CD4-positive, alpha-beta memory T cell (primary cell): Measurements from ENCODE around the gene KCNK7. TPM values are rescaled to one million over a fixed set of nuclear protein-coding genes. Genes with fewer than 3 reads are reported as not detected.
A peak's percentile ranks its signal among the peaks of the same experiment; 100 is the strongest.

ENCODE experiments used
- CTCF ChIA-PET: fragments of 350-600 bp; sonication (Branson Sonifier 250); formaldehyde crosslinking; loops from one replicate; lab custom pipeline; 2021; ENCODE audit warnings: inconsistent platforms; ENCODE audit not compliant: partially characterized antibody; lab: Charles Lee
- POLR2A ChIA-PET: fragments of 350-600 bp; sonication (Branson Sonifier 250); formaldehyde crosslinking; loops from one replicate; lab custom pipeline; 2021; ENCODE audit not compliant: partially characterized antibody; lab: Charles Lee
- DNase-seq, 5 donors: peaks; one replicate each; pipeline versions ENCODE4 v3.0.0 to v3.0.0-alpha.2; 2020 to 2022; ENCODE audit warnings: mixed read lengths in 1 of 5
- H3K27ac ChIP-seq: one replicate; pipeline ENCODE4 v1.7.0; 2013; ENCODE audit warnings: low read depth, low read length
- H3K27me3 ChIP-seq: 2 replicates; pipeline ENCODE4 v1.7.0; 2013; ENCODE audit warnings: mild to moderate bottlenecking, low read length, moderate library complexity; ENCODE audit not compliant: insufficient read depth
- H3K36me3 ChIP-seq: 2 replicates; pipeline ENCODE4 v1.7.0; 2013; ENCODE audit warnings: mild to moderate bottlenecking, low read length, moderate library complexity; ENCODE audit not compliant: insufficient read depth
- H3K4me1 ChIP-seq: 2 replicates; pipeline ENCODE4 v1.7.0; 2013; ENCODE audit warnings: mild to moderate bottlenecking, low read length, moderate library complexity; ENCODE audit not compliant: insufficient read depth
- H3K4me3 ChIP-seq, 2 donors: one replicate each; pipeline ENCODE4 v1.7.0; 2013; ENCODE audit warnings: low read length in 2 of 2, mild to moderate bottlenecking in 1 of 2
- H3K9me3 ChIP-seq, 2 donors: one replicate each; pipeline ENCODE4 v1.7.0; 2013; ENCODE audit warnings: low read length in 2 of 2, control low read depth in 1 of 2; ENCODE audit not compliant: control insufficient read depth in 1 of 2
- H3K27ac Mint-ChIP-seq, 7 donors: one replicate each; pipeline ENCODE4 v1.8.0; 2020 to 2021; ENCODE audit warnings: mixed read lengths in 7 of 7, mild to moderate bottlenecking in 6 of 7, inconsistent platforms in 3 of 7, moderate library complexity in 3 of 7
- H3K27me3 Mint-ChIP-seq, 2 donors: one replicate each; pipeline ENCODE4 v1.8.0; 2020 to 2021; ENCODE audit warnings: mixed read lengths in 2 of 2
- H3K36me3 Mint-ChIP-seq, 2 donors: one replicate each; pipeline ENCODE4 v1.8.0; 2020 to 2021; ENCODE audit warnings: mixed read lengths in 2 of 2, inconsistent platforms in 1 of 2, mild to moderate bottlenecking in 1 of 2
- H3K4me1 Mint-ChIP-seq, 4 donors: one replicate each; pipeline ENCODE4 v1.8.0; 2020 to 2021; ENCODE audit warnings: mixed read lengths in 4 of 4, mild to moderate bottlenecking in 1 of 4
- H3K4me3 Mint-ChIP-seq, 8 donors: one replicate each; pipeline ENCODE4 v1.8.0; 2020 to 2021; ENCODE audit warnings: mixed read lengths in 8 of 8, mild to moderate bottlenecking in 7 of 8, moderate library complexity in 6 of 8, inconsistent platforms in 3 of 8
- H3K9me3 Mint-ChIP-seq, 8 donors: one replicate each; pipeline ENCODE4 v1.8.0; 2020 to 2021; ENCODE audit warnings: mixed read lengths in 8 of 8, mild to moderate bottlenecking in 5 of 8, inconsistent platforms in 3 of 8, moderate library complexity in 1 of 8
- intact Hi-C: fragments of 100-400 bp; cut with micrococcal nuclease; formaldehyde crosslinking; loops from one replicate; pipeline ENCODE4 v1.15.1; 2023
- polyA plus RNA-seq, 2 donors: library from polyadenylated mRNA; unstranded; fragments of 300-500 nt; fragmentation: Illumina TruSeq; gene quantifications; one replicate each; pipeline ENCODE4 v1.2.3, GENCODE V29; 2021
- total RNA-seq, 2 experiments: library from RNA; stranded (reverse); gene quantifications; one replicate each; pipeline ENCODE4 v1.2.3, GENCODE V29; 2021

Gene KCNK7
- total and polyA plus RNA-seq, 4 experiments from 2014 or later: 1.2 to 2.7 (median 1.6) TPM; not detected in 1

- Mint-ChIP-seq H3K4me1 (peaks cover 31 to 88% (median 58%) of the 10 kb centered on the region in 4 donors), H3K9me3 (no peaks in the 10 kb centered on the region), H3K4me3 (peak within 1 kb of the TSS; percentile 91 to 100 (median 98)), H3K27ac (peak within 1 kb of the TSS; percentile 93 to 100 (median 96)), H3K36me3 (peaks cover 0 to 49% of the 10 kb centered on the region in 2 donors), H3K27me3 (peaks cover 0 to 3% of the 10 kb centered on the region in 2 donors)
- POLR2A ChIA-PET: interaction anchor here (0.6 to 17.1 kb wide), 34 partner anchors 11 to 545 kb away, joined by 3 to 403 read pairs (median 5); partner anchors contain the start of genes CCDC85B, CFL1, FOSL1 and LTBP3
- Histone ChIP-seq H3K9me3 (no peaks in the 10 kb centered on the region), H3K4me3 (peak within 1 kb of the TSS; percentile 71 to 89), H3K36me3 (no peaks in the 10 kb centered on the region), H3K4me1 (peaks cover 69% of the 10 kb centered on the region), H3K27me3 (no peaks in the 10 kb centered on the region), H3K27ac (peak within 1 kb of the TSS; percentile 99)
- DNase-seq: peak; percentile 86 to 93 (median 88)
- CTCF ChIA-PET: interaction anchor here (0.6 to 4.8 kb wide), 18 partner anchors 9 to 450 kb away, joined by 3 to 66 read pairs (median 4); partner anchors contain the start of genes MAP3K11, PCNX3 and SCYL1
- intact Hi-C loops: loop anchor here (5.0 kb wide), 2 partner anchors 145 to 545 kb away; partner anchors contain the start of gene SNX15
Measured at GRCh38 chr11:65572356-65573051, 23.1 kb downstream of the KCNK7 start, which contains the start of gene FAM89B. Gene FAM89B (plus strand): TSS chr11:65572538. CDS start chr11:65572670, 132 bp downstream.

GRCh38 chr11:65571940-65572339, 23.7 kb downstream of the KCNK7 start:
- no peaks in the 10 kb centered on the region for H3K36me3 ChIP-seq
- DNase-seq: peak in 1 of 5 donors; percentile 51
- H3K27ac Mint-ChIP-seq: peak overlapping the region; percentile 93 to 100 (median 96)
- intact Hi-C loops: loop anchor here (5.0 kb wide), 2 partner anchors 145 to 545 kb away; partner anchors contain the start of gene SNX15
- POLR2A ChIA-PET: interaction anchor here (0.6 to 17.1 kb wide), 27 partner anchors 12 to 328 kb away, joined by 3 to 403 read pairs (median 6); partner anchors contain the start of genes CFL1, FOSL1, LTBP3 and MALAT1
- H3K4me3 ChIP-seq: peak overlapping the region; percentile 6 to 89
- H3K27me3 ChIP-seq: no peaks in the 10 kb centered on the region
- peaks cover 0 to 49% of the 10 kb centered on the region in 2 donors for H3K36me3 Mint-ChIP-seq
- H3K4me1 Mint-ChIP-seq: peaks cover 31 to 86% (median 56%) of the 10 kb centered on the region in 4 donors
- H3K9me3 ChIP-seq: no peaks in the 10 kb centered on the region
- H3K4me1 ChIP-seq: peaks cover 68% of the 10 kb centered on the region
- H3K27ac ChIP-seq: peak overlapping the region; percentile 99
- CTCF ChIA-PET: interaction anchor here (0.6 to 4.8 kb wide), 13 partner anchors 11 to 43 kb away, joined by 3 to 66 read pairs (median 7); partner anchors contain the start of genes MAP3K11 and PCNX3
- H3K9me3 Mint-ChIP-seq: no peaks in the 10 kb centered on the region
- H3K27me3 Mint-ChIP-seq: peaks cover 0 to 3% of the 10 kb centered on the region in 2 donors
- peak overlapping the region; percentile 90 to 100 (median 98) for H3K4me3 Mint-ChIP-seq

- Histone ChIP-seq H3K27ac (peak overlapping the region; percentile 99), H3K4me1 (peaks cover 68% of the 10 kb centered on the region), H3K36me3 (no peaks in the 10 kb centered on the region), H3K9me3 (no peaks in the 10 kb centered on the region), H3K4me3 (peak overlapping the region; percentile 71 to 94), H3K27me3 (no peaks in the 10 kb centered on the region)
- H3K4me3 Mint-ChIP-seq: peak overlapping the region; percentile 90 to 100 (median 98)
- peaks cover 0 to 45% of the 10 kb centered on the region in 2 donors for H3K36me3 Mint-ChIP-seq
- DNase-seq: no peak
- no peaks in the 10 kb centered on the region for H3K9me3 Mint-ChIP-seq
- CTCF ChIA-PET: interaction anchor here (1.3 to 4.8 kb wide), 9 partner anchors 14 to 44 kb away, joined by 4 to 66 read pairs (median 13); partner anchors contain the start of genes MAP3K11 and PCNX3
- H3K4me1 Mint-ChIP-seq: peaks cover 36 to 86% (median 58%) of the 10 kb centered on the region in 4 donors
- peak overlapping the region; percentile 93 to 100 (median 96) for H3K27ac Mint-ChIP-seq
- intact Hi-C loops: loop anchor here (5.0 kb wide), 2 partner anchors 144 to 544 kb away; partner anchors contain the start of gene SNX15
- peaks cover 0 to 3% of the 10 kb centered on the region in 2 donors for H3K27me3 Mint-ChIP-seq
- POLR2A ChIA-PET: interaction anchor here (0.9 to 17.1 kb wide), 14 partner anchors 12 to 288 kb away, joined by 3 to 403 read pairs (median 22); partner anchors contain the start of genes CFL1, LTBP3, MALAT1 and MAP3K11
Measured at GRCh38 chr11:65571420-65571819, 24.2 kb downstream of the KCNK7 start.

GRCh38 chr11:65569973-65570918, 25.4 kb downstream of the KCNK7 start, which contains the start of gene ZNRD2:
Gene ZNRD2 (plus strand): TSS chr11:65570477. CDS start chr11:65570492, 15 bp downstream.
- peaks cover 75% of the 10 kb centered on the region for H3K4me1 ChIP-seq
- DNase-seq: peak; percentile 98 to 99 (median 99)
- H3K4me1 Mint-ChIP-seq: peaks cover 44 to 92% (median 65%) of the 10 kb centered on the region in 4 donors
- no peaks in the 10 kb centered on the region for H3K9me3 ChIP-seq
- no peaks in the 10 kb centered on the region for H3K36me3 ChIP-seq
- H3K4me3 ChIP-seq: peak within 1 kb of the TSS; percentile 71 to 94
- intact Hi-C loops: loop anchor here (1.0 to 5.0 kb wide), 6 partner anchors 12 to 543 kb away; partner anchors contain the start of genes BANF1, EIF1AD, LTBP3 and PCNX3
- ChIA-PET CTCF (interaction anchor here (0.7 to 4.8 kb wide), 6 partner anchors 9 to 45 kb away, joined by 3 to 66 read pairs (median 6); partner anchors contain the start of gene PCNX3), POLR2A (interaction anchor here (0.6 to 17.1 kb wide), 18 partner anchors 11 to 448 kb away, joined by 3 to 403 read pairs (median 7); partner anchors contain the start of genes CFL1, FAU, LTBP3 and MALAT1)
- H3K36me3 Mint-ChIP-seq: peaks cover 0 to 41% of the 10 kb centered on the region in 2 donors
- H3K9me3 Mint-ChIP-seq: no peaks in the 10 kb centered on the region
- peak within 1 kb of the TSS; percentile 97 to 100 (median 98) for H3K4me3 Mint-ChIP-seq
- H3K27me3 Mint-ChIP-seq: peaks cover 0 to 3% of the 10 kb centered on the region in 2 donors
- peak within 1 kb of the TSS; percentile 99 to 100 (median 99) for H3K27ac Mint-ChIP-seq
- H3K27ac ChIP-seq: peak within 1 kb of the TSS; percentile 99
- no peaks in the 10 kb centered on the region for H3K27me3 ChIP-seq

- no peaks in the 10 kb centered on the region for H3K9me3 Mint-ChIP-seq
- H3K4me3 Mint-ChIP-seq: peak overlapping the region; percentile 97 to 100 (median 98)
- H3K4me3 ChIP-seq: peak overlapping the region; percentile 59 to 94
- no peaks in the 10 kb centered on the region for H3K36me3 ChIP-seq
- intact Hi-C loops: no loop called here
- H3K36me3 Mint-ChIP-seq: peaks cover 0 to 34% of the 10 kb centered on the region in 2 donors
- H3K27me3 Mint-ChIP-seq: peaks cover 0 to 3% of the 10 kb centered on the region in 2 donors
- H3K4me1 Mint-ChIP-seq: peaks cover 48 to 90% (median 68%) of the 10 kb centered on the region in 4 donors
- H3K27ac ChIP-seq: peak overlapping the region; percentile 99
- no peaks in the 10 kb centered on the region for H3K9me3 ChIP-seq
- H3K4me1 ChIP-seq: peaks cover 77% of the 10 kb centered on the region
- H3K27ac Mint-ChIP-seq: peak overlapping the region; percentile 99 to 100 (median 99)
- no peaks in the 10 kb centered on the region for H3K27me3 ChIP-seq
- DNase-seq: no peak
- ChIA-PET POLR2A (interaction anchor here (0.6 to 17.1 kb wide), 16 partner anchors 10 to 447 kb away, joined by 3 to 403 read pairs (median 9); partner anchors contain the start of genes FAU, LTBP3, MALAT1 and MAP3K11), CTCF (interaction anchor here (0.7 to 4.8 kb wide), 5 partner anchors 8 to 46 kb away, joined by 3 to 66 read pairs (median 6); partner anchors contain the start of gene PCNX3)
Measured at GRCh38 chr11:65569164-65569972, 26.2 kb downstream of the KCNK7 start.
